ENCODE data around the gene GABPA.
"Not testable (repeated sequence)": the region's sequence is repeated elsewhere in the genome, so short reads cannot be mapped to it uniquely, and the experiment has no call there.

GABPA gene

GRCh38 chr21:25734904-25735645, at the start of gene GABPA, which contains the start of gene ATP5PF:
GABPA (plus strand) TSS chr21:25734972; CDS start chr21:25741599, 6,627 bp downstream.
ATP5PF (minus strand) TSS chr21:25734904; CDS start chr21:25729794, 5,110 bp downstream.
- peak; percentile 92 for DNase-seq (ENCODE audit: low spot score)

DNA sequence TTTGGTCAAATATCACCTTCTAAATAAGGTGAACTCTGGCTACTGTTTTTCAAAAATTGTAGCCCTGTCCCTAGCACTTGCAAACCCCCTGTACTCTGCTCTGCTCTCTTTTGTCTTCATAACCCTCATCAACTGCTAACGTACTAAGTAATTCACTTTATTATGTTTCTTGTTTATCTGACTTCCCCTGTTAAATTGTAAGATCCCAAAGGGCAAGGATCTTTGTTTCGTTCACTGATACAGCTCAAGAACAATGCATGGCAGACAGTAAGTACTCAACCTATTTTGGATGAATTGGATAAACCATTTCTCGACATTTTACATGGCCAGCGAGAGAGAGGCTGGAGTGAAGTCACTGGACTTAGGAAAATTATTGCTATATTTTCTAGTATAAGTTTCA, 47.0 kb upstream of the GABPA start:
- DNase-seq (ENCODE audit: low spot score): no peak

GRCh38 chr21:25688275-25689155, 46.3 kb upstream of the GABPA start:
- no peak for DNase-seq (ENCODE audit: low spot score)

GRCh38 chr21:25689226-25689625, 45.5 kb upstream of the GABPA start:
- DNase-seq (ENCODE audit: low spot score): no peak

DNA sequence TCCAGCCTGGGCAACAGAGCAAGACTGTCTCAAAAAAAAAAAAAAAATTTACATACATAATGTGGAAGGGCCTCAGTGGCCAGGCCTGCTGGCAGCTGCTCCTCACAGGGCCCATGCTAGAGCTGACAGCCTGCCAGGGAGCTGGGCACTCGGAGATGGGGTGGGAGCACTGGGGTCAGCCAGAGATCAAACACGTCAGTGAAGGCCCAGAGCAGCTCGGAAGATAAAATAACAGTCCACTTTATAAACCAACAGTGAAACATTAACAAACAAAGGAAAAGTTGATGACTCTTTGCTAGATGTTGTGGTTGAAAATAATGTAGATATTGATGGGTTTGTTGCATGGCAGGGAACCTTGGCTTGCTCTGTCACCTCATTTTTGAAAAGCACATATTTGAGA, 42.8 kb upstream of the GABPA start:
- no peak for DNase-seq (ENCODE audit: low spot score)

GRCh38 chr21:25695461-25695860, 39.3 kb upstream of the GABPA start:
- DNase-seq (ENCODE audit: low spot score): not testable (repeated sequence)

DNA sequence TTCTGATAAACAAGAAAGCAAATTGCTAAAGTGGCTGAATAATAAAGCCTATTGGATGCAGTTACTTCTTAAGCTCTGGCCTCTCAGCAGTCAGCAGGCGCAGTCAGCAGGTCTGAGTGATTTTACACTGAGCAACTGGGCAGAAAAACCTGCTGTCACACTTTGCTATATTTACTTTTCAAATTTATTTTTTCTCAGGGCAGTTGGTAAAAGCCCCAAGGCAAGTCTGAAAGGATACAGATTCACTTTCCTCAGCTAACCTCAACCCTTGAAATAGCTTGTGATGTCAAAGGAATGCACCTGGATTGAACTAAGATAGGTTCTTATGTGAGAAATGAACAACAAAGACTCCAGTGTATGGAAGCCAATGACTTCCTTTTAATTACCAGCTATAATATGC, 34.0 kb upstream of the GABPA start:
- DNase-seq (ENCODE audit: low spot score): no peak

DNA sequence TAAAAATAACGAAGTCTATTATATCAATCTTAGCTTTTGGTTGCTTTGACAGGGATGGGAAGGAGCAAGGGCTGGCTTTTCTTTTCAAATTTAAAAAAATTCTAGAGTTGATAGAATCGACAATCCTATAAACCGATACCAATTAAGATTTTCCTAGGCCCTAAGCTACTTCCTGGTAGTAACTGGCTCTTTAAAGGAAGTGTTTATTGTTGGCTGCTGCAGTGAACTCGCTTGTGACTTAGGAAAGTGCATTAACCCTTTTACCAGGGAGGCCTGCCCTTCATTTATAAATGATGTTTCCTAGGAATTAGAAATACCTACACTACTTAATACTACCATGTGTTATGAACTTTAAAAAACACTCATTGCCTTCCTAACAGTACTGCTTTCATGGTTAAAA, 33.2 kb upstream of the GABPA start:
- no peak for DNase-seq (ENCODE audit: low spot score)

DNA sequence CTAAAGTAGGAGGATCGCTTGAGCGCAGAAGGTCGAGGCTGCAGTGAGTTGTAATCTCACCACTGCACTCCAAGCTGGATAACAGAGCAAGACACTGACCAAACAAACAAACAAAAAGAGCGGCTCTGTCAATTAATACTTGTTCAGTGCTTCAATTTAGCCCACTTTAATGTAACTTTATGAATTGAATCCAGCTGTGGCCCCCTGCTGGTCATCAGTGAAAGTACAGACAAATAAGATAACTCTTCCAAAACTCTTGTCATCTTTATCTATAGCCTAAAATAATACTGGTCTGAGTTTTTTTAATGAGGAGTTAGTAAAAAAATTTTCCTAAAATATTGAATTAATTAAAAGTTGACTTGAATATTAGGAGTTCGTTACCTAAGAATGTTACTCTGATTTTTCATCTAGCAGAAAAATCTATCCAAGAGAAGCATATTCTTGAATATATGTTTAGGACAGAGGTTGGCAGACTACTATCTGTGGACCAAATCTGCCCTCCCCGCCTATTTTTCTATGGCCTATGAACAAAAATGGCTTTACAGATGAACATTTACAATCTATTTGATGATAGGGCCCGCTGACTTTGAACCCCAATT, 26.2 kb upstream of the GABPA start:
- peak; percentile 44 for DNase-seq (ENCODE audit: low spot score)

DNA sequence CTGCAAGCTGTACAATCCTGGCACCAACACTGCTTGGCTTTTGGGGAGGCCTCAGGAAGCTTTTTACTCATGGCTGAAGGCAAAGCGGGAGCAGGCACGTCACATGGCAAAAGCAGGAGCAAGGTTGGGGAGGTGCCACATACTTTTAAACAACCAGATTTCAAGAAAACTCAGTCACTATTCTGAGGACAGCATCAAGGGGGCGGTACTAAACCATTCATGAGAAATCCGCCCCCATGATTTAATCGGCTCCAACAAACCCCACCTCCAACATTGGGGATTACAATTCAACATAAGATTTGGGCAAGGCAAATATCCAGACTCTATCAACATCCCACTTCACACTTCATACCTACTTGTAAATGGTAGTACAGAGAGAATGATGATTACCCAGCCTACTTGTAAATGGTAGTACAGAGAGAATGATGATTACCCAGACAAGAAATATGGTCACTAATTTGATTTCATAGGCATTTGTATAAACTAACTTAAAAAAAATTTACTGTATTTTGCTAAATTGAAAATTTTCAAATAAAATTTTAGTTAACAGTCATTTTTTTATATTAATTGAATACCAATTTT, 25.0 kb upstream of the GABPA start:
- DNase-seq (ENCODE audit: low spot score): no peak

GRCh38 chr21:25710550-25710949, 24.2 kb upstream of the GABPA start:
- DNase-seq (ENCODE audit: low spot score): no peak

DNA sequence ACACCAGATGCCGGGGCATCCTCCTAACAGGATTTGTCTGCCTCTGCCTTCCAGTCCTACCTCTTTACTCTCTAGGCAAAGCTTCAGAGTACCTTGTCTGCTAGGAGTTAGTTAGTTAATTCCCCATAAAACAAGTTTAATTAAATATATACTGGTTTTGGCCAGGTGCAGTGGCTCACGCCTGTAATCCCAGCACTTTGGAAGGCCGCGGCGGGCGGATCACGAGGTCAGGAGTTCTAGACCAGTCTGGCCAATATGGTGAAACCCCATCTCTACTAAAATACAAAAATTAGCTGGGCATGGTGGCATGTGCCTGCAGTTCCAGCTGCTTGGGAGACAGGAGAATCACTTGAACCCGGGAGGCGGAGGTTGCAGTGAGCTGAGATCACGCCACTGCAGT, 20.7 kb upstream of the GABPA start:
- not testable (repeated sequence) for DNase-seq (ENCODE audit: low spot score)

- no peak for DNase-seq (ENCODE audit: low spot score)
Observed at GRCh38 chr21:25717491-25718147, 17.2 kb upstream of the GABPA start.

DNA sequence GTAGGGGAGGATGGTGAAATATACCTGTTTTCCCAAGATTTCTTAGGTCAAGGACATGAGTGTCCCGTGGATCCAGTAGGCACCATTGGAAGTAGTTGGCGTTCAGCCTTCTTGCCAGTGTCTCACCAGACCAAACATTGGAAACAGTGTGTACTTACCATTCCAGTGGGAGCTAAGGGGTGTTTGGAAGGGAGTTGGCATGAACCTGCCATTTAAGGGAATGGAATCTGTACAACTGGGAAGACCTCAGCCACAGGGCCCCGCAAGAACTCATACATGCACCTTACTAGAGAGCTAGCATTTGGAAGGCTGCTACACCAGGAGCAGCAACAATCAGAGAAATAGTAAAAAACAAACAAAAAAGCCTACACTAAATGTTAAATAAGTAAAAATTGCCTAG, 12.8 kb upstream of the GABPA start:
- DNase-seq (ENCODE audit: low spot score): no peak

DNA sequence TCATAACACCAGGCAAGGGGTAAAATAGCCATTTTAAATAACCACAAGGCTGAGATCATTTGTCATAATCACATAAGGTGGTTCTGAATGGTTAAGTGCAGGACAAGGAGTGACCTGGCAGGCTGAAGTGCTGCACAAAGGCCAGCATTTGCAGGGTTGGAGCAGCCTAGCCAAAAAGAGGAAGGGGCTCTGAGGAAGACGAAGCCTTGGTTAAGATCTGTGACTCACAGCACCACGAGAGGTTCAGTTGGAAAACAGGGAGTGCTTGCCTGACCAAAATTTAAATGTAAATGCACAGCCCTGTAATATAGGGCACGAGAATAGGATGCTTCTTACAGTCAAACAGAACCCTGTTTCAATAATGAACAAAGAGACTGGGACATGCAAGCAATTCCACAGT, 12.1 kb upstream of the GABPA start:
- no peak for DNase-seq (ENCODE audit: low spot score)

DNA sequence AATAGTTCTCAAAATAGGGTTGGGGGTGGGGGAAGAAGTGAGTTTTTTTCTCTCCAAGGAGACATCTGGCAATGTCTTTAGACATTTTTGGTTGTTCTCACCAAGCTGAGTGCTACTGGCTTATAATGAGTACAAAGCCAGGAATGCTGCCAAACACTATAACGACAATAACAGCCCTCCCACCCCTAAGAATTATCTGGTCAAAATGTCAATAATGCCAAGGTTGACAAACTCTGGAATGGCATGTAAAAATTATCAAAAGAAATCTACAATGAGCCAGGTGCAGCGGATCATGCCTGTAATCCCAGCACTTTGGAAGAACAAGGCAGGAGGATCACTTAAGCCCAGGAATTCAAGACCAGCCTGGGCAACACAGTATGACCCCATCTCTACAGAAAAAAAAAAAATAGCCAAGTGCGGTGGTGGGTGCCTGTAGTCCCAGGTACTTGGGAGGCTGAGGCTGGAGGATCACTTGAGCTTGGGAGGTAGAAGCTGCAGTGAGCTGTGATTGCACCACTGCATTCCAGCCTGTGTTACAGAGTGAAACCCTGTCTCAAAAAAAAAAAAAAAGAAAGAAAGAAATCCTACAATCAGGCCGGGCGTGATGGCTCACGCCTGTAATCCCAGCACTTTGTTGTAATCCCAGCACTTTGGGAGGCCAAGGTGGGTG, 2.5 kb upstream of the GABPA start:
- DNase-seq (ENCODE audit: low spot score): no peak

GRCh38 chr21:25733859-25734653, 716 bp upstream of the GABPA start:
- peak; percentile 37 for DNase-seq (ENCODE audit: low spot score)

- no peak for DNase-seq (ENCODE audit: low spot score)
Observed at GRCh38 chr21:25734654-25734903, 193 bp upstream of the GABPA start.

DNA sequence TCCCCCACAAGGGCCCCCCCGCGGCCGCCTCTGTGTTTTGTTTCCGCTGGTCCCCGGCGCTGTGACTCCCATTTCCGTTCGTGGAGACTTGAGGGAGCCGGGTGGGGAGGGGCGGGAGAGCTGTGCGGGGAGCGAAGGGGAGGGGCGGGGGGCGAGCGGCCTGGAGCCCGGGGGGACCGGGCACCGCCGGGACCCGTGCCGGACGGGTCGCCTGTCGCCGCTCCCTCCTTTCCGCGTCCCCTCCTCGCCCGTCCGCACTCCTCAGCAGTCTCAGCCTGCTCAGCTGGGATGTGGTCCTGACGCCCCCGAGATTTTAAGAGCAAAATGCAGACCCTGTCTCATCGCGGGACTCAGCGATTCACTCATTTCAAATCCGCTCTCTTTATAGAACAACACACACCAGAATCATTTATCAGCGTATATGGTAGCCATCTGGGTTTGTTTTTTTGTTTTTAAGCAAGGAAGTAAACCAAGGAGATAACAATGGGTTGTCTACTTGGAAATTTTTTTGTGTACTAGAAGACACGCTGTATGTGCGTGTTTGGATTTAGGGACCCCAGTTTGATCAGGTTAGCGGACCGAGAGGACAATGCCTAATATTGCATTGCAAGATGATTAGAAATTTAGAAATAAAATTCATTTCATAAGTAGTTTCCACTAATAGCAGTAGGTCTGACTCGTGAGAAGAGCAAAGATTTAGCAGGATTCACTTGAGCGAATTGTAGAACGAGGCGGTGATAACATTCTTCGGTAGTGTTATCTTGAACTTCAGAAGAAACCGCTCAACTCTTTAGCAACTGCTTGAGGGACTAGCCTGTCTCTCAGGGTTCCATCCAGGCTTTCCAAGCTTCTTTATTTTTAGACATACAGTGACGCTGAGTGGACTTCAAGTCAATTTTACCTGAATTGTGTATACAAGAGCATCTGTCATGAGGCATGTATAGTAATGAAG, 1.1 kb downstream of the GABPA start:
- peak; percentile 85 for DNase-seq (ENCODE audit: low spot score)

GRCh38 chr21:25737421-25737820, 2.6 kb downstream of the GABPA start:
- DNase-seq (ENCODE audit: low spot score): no peak

All from D341Med (cell line).